Ovary (tissue), 9 donors: ENCODE data around the gene PBXIP1. TPM values are rescaled to one million over a fixed set of nuclear protein-coding genes. Genes with fewer than 3 reads are reported as not detected.

Experiments
- DNase-seq, 5 donors: peaks; one replicate each; pipeline ENCODE4 v3.0.0-alpha.2; 2019 to 2020
- H3K27ac ChIP-seq, 2 donors: fragments of 200-600 bp; one replicate each; pipeline versions ENCODE4 v1.5.1 to v1.8.0; 2019 to 2022
- H3K27me3 ChIP-seq: fragments of 200-600 bp; one replicate; pipeline ENCODE4 v1.8.0; 2022
- H3K36me3 ChIP-seq: fragments of 200-600 bp; sonication (generic); one replicate; pipeline ENCODE4 v1.5.1; 2019
- H3K4me1 ChIP-seq: one replicate; pipeline ENCODE4 v1.8.1; 2013; ENCODE audit warnings: mild to moderate bottlenecking, moderate library complexity; ENCODE audit not compliant: insufficient read depth
- H3K4me3 ChIP-seq: fragments of 200-600 bp; sonication (generic); one replicate; pipeline ENCODE4 v1.5.1; 2017
- H3K9me3 ChIP-seq, 2 donors: fragments of 200-600 bp in 1 of 2; sonication (generic) in 1 of 2; one replicate each; pipeline versions ENCODE4 v1.5.1 to v1.8.1; 2013 to 2019; ENCODE audit warnings: mild to moderate bottlenecking in 1 of 2, moderate library complexity in 1 of 2
- EP300 ChIP-seq: sonication (generic); formaldehyde crosslinking; IDR thresholded peaks from one replicate; pipeline ENCODE4 v1.6.1; 2017; ENCODE audit warnings: antibody characterized with exemption
- POLR2A ChIP-seq: fragments of 450-650 bp; IDR thresholded peaks from one replicate; pipeline ENCODE4 v1.6.1; 2017; ENCODE audit warnings: antibody characterized with exemption, mild to moderate bottlenecking, moderate library complexity
- WGBS, 3 donors: extraction: QIAGEN DNeasy Blood & Tissue Kit in 1 of 3; methylation state at CpG; one replicate each; pipeline versions ENCODE4 v1.1.5 to v1.1.7; 2013 to 2017; 5-methylcytosine and 5-hydroxymethylcytosine counted together
- intact Hi-C, 4 donors: fragments of 100-400 bp; cut with DNase I; formaldehyde crosslinking; loops; one replicate each; pipeline versions ENCODE4 v1.11.0 to v1.15.1; 2022 to 2023
- polyA plus RNA-seq, 2 donors: library from polyadenylated mRNA; stranded (reverse); fragments of 200-250 nt in 1 of 2; fragments of 350-450 nt in 1 of 2; fragmentation: Illumina TruSeq in 1 of 2; extraction: RNeasy Lipid Tissue Mini Kit (QIAGEN cat#74804) in 1 of 2; gene quantifications; one replicate each; pipeline ENCODE4 v1.2.3, GENCODE V29; 2013 to 2014
- total RNA-seq, 7 donors: library from RNA; depleted of rRNA in 2 of 7; stranded (reverse); fragments of >200 nt in 2 of 7; fragmentation: NEBNext Ultra II Directional in 3 of 7; extraction: Animal tissue kit (Norgen Biotek cat#: 25700) in 3 of 7; gene quantifications; one replicate each; pipeline versions ENCODE4 v1.1.0 to v1.2.4, GENCODE V29; 2016 to 2023
- TF ChIP-seq, protein P1 (sequence below), 3 donors: fragments of 450-650 bp in 2 of 3; fragments of 200-600 bp in 1 of 3; IDR thresholded peaks; one replicate each; pipeline versions ENCODE4 v1.5.1 to v1.8.0; 2016 to 2022; ENCODE audit warnings: antibody characterized with exemption in 3 of 3, mild to moderate bottlenecking in 1 of 3
- donor health status: DM: no; HTN: no; CAD: no; lungs with moderate emphysema.
- donor health status: DM: no; HTN: no; CAD: no.
- donor health status: Bipolar disorder and iron deficiency.
- donor health status: DM: yes; HTN: yes; CAD: no.
- donor health status: DM: no; HTN: no; CAD: no.
- donor health status: DM: yes; HTN: yes; CAD: no.

The PBXIP1 gene
- total and polyA plus RNA-seq, 9 donors: 78.7 to 170 (median 120) TPM

DNA sequence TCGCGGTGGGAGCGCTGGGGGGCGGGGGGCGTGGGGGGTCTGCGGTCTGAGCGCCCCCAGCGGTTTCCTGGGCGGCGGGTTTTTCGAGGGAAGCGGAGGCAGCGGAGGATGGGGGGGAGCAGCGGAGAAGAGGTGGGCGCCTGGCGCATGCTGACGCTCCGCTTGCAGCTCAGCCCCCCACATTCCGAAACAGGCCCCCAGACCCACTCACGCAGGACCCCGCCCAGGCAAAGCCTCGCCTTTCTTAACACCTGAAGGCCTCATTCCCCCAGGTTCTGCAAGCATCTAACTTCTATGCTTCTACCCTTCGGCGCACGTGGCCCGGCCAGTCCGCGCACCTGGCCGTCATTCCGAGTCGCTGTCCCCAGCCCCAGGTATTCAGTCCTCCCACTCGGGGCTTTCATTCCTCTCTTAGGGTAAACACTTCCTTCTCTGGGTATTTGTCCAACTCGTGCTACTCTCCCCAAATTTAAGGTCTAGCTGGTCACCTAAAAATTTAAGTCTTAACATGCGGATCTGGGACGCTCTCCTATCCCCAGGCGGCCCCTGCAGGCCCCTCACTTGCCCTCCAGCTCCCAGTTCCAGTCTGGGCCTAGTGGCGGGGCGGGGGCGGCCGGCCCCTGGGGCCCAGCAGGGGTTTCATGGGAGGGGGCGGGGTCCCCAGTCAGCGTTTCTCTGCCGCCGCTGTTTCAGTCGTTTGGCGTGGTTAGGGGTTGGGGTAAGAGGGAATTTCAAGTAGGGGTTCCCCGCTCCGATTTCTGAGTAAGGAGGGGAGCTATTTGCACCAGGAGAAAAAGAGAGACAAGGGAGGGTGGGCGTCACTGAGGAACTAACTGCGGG is 43.9 kb upstream of the PBXIP1 start:
- intact Hi-C loops: loop anchor here (2.0 to 5.0 kb wide), 3 partner anchors 25 to 42 kb away; partner anchors contain the start of genes PYGO2 (in 3 of the 4), CKS1B (in 1 of the 4) and PBXIP1 (in 1 of the 4)
- H3K27ac ChIP-seq: peak overlapping the region; percentile 94 to 95
- no peak for TF ChIP-seq POLR2A
- TF ChIP-seq EP300: no peak
- TF ChIP-seq, protein P1, sequence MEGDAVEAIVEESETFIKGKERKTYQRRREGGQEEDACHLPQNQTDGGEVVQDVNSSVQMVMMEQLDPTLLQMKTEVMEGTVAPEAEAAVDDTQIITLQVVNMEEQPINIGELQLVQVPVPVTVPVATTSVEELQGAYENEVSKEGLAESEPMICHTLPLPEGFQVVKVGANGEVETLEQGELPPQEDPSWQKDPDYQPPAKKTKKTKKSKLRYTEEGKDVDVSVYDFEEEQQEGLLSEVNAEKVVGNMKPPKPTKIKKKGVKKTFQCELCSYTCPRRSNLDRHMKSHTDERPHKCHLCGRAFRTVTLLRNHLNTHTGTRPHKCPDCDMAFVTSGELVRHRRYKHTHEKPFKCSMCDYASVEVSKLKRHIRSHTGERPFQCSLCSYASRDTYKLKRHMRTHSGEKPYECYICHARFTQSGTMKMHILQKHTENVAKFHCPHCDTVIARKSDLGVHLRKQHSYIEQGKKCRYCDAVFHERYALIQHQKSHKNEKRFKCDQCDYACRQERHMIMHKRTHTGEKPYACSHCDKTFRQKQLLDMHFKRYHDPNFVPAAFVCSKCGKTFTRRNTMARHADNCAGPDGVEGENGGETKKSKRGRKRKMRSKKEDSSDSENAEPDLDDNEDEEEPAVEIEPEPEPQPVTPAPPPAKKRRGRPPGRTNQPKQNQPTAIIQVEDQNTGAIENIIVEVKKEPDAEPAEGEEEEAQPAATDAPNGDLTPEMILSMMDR (IDR thresholded peaks at IDR 0.05): no peak
- no peaks in the 10 kb centered on the region for H3K36me3 ChIP-seq
- DNase-seq: peak in 3 of 5 donors; percentile 57 to 69 (median 66)
- H3K9me3 ChIP-seq: no peaks in the 10 kb centered on the region
- peak overlapping the region; percentile 82 for H3K4me3 ChIP-seq
- WGBS, 3 donors: 1 to 2% (median 1%) methylated on average over 43 to 50 of the region's 50 CpGs
- H3K4me1 ChIP-seq: peaks cover 7% of the 10 kb centered on the region
- no peaks in the 10 kb centered on the region for H3K27me3 ChIP-seq

DNA sequence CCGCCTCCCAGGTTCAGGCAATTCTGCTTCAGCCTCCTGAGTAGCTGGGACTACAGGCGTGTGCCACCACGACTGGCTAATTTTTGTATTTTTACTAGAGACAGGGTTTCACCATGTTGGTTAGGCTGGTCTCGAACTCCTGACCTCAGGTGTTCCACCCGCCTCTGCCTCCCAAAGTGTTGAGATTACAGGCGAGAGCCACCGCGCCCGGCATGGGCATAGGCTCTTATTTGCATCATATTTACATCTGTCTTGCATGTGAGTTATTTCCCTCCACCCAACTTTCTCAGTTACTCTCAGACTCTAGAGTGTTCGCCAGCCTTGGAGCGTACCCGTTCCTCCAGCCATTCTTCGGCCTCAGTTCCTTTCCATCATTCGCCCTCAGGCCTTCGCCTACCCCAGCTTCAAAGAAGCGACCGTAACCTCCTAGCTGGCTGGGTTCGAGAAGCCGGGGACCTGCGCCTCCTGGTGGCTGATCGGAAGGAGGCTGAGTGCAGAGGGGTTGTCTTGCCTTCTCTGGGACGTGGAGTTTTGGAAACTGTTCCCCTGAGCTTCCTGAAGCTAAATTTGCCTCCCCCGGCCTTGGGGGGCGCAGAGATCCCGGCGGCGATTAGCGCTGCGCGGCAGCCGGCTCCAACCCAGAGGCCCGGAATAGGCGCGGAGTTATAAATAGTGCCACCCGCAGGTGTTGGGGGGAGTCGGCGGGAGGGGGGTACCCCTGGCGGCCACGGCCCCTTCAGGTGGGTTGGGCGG is 43.1 kb upstream of the PBXIP1 start:
- no peaks in the 10 kb centered on the region for H3K4me1 ChIP-seq
- no peaks in the 10 kb centered on the region for H3K27me3 ChIP-seq
- peak overlapping the region; percentile 81 to 94 for H3K27ac ChIP-seq
- TF ChIP-seq, protein P1 (IDR thresholded peaks at IDR 0.05): peak; percentile 73 to 86 (median 82)
- no peak for TF ChIP-seq EP300
- H3K4me3 ChIP-seq: peak overlapping the region; percentile 82
- H3K9me3 ChIP-seq: no peaks in the 10 kb centered on the region
- DNase-seq: peak; percentile 69 to 82 (median 80)
- H3K36me3 ChIP-seq: no peaks in the 10 kb centered on the region
- 10 to 12% (median 11%) methylated on average over 38 to 40 of the region's 40 CpGs for WGBS, 3 donors
- intact Hi-C loops: loop anchor here in 2 of 4 donors (5.0 kb wide), 1 partner anchor 37 kb away; the partner anchor contains the start of gene PYGO2 (in 2 of the 2)

DNA sequence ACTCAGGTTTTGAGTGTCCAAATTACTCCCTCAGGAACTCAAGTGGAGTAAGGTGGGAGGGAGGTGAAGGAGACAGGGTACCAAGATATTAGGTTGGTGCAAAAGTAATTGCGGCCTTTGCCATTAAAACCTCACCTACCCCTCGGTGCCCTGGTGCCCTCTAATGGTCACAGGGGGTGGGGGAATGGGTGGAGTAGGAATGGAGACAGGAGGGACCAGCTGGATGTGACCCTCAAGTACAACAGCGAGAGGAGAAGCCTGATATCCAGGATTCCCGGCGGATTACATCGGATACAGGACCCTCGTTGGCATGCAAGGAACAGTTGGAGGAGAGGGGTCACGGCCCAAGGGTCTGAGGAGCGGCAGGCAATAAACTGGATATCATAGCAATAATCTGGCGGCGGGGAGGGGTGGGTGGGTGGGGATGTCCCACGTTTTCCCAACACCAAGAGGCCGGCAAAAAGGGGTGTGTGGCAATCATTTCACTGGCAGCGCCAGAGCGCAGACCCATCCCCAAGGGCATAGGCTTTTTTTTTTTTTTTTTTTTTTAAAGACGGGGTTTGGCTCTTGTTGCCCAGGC is 42.4 kb upstream of the PBXIP1 start:
- WGBS, 3 donors: 64 to 73% (median 69%) methylated on average over 16 of the region's 16 CpGs
- peak in 1 of 5 donors; percentile 31 for DNase-seq
- intact Hi-C loops: loop anchor here in 2 of 4 donors (5.0 kb wide), 1 partner anchor 36 kb away; the partner anchor contains the start of gene PYGO2 (in 2 of the 2)

More for the DNA sequence above, 42.4 kb upstream of the PBXIP1 start:
- H3K9me3 ChIP-seq: no peaks in the 10 kb centered on the region
- H3K27ac ChIP-seq: peak overlapping the region in 1 of 2 donors; percentile 94
- TF ChIP-seq POLR2A: no peak
- TF ChIP-seq, protein P1 (IDR thresholded peaks at IDR 0.05): no peak
- no peak for TF ChIP-seq EP300
- H3K4me3 ChIP-seq: no peak overlapping the region
- H3K36me3 ChIP-seq: no peaks in the 10 kb centered on the region
- no peaks in the 10 kb centered on the region for H3K4me1 ChIP-seq
- H3K27me3 ChIP-seq: no peaks in the 10 kb centered on the region
